ENCODE data around the gene CLEC4E. TPM values are rescaled to one million over a fixed set of nuclear protein-coding genes. Genes with fewer than 3 reads are reported as not detected.

The CLEC4E gene
- total and polyA plus RNA-seq, 2 experiments from 2014 or later: not detected

- no peak for DNase-seq (ENCODE audit: low spot score)
- Histone ChIP-seq H3K27ac (no peak overlapping the region), H3K79me2 (no peaks in the 10 kb centered on the region), H3K36me3 (replicated peaks; ENCODE audit: insufficient read depth, low read depth) (no peaks in the 10 kb centered on the region), H3K27me3 (no peaks in the 10 kb centered on the region), H3K4me2 (no peak overlapping the region), H4K20me1 (ENCODE audit: insufficient read depth, poor library complexity, severe bottlenecking) (no peaks in the 10 kb centered on the region), H2AFZ (no peak overlapping the region), H3K4me3 (no peak overlapping the region), H3K9me3 (ENCODE audit: low read depth) (no peaks in the 10 kb centered on the region), H3K9me2 (replicated peaks; ENCODE audit: insufficient read depth) (no peaks in the 10 kb centered on the region), H3K4me1 (ENCODE audit: insufficient read depth) (no peaks in the 10 kb centered on the region)
- no peak for TF ChIP-seq EZH2phosphoT487 (IDR thresholded peaks at IDR 0.05; ENCODE audit: low read depth, severe bottlenecking, unreplicated experiment)
- TF ChIP-seq, protein P1, sequence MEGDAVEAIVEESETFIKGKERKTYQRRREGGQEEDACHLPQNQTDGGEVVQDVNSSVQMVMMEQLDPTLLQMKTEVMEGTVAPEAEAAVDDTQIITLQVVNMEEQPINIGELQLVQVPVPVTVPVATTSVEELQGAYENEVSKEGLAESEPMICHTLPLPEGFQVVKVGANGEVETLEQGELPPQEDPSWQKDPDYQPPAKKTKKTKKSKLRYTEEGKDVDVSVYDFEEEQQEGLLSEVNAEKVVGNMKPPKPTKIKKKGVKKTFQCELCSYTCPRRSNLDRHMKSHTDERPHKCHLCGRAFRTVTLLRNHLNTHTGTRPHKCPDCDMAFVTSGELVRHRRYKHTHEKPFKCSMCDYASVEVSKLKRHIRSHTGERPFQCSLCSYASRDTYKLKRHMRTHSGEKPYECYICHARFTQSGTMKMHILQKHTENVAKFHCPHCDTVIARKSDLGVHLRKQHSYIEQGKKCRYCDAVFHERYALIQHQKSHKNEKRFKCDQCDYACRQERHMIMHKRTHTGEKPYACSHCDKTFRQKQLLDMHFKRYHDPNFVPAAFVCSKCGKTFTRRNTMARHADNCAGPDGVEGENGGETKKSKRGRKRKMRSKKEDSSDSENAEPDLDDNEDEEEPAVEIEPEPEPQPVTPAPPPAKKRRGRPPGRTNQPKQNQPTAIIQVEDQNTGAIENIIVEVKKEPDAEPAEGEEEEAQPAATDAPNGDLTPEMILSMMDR (IDR thresholded peaks at IDR 0.05; ENCODE audit: poor library complexity): no peak
- TF ChIP-seq EZH2 (IDR thresholded peaks at IDR 0.05; ENCODE audit: borderline replicate concordance): no peak
- WGBS (ENCODE audit: low lambda C conversion rate, missing lambda C conversion rate): 86% methylated on average over 30 of the region's 30 CpGs
These were observed 13.2 kb downstream of the CLEC4E start for GRCh38 chr12:8527250-8528130.

DNA sequence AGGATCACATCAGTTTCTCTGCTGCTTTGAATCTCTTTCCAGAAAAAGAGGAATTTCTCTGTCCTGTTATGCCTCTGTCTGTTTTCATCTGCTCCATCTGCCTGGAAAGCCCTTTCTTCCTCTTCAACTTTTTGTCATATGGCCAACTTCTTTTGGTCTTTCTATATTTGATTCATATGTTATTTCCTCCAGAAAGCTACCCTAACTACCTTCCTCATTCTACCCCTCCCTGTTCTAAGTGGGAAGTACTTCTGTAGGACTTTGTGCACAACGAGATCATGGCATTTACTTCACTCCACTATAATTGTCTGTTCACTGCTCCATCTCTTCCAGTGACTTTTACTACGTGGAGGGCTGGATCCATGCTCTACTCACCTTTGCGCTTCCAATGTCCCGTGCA is 21.5 kb downstream of the CLEC4E start:
- Histone ChIP-seq H3K79me2 (no peaks in the 10 kb centered on the region), H3K9me3 (ENCODE audit: low read depth) (no peaks in the 10 kb centered on the region), H3K27ac (no peak overlapping the region), H3K27me3 (peaks cover 9% of the 10 kb centered on the region), H3K4me1 (ENCODE audit: insufficient read depth) (no peaks in the 10 kb centered on the region), H3K4me3 (no peak overlapping the region), H3K36me3 (replicated peaks; ENCODE audit: insufficient read depth, low read depth) (no peaks in the 10 kb centered on the region), H2AFZ (no peak overlapping the region), H3K9me2 (replicated peaks; ENCODE audit: insufficient read depth) (no peaks in the 10 kb centered on the region), H4K20me1 (ENCODE audit: insufficient read depth, poor library complexity, severe bottlenecking) (no peaks in the 10 kb centered on the region), H3K4me2 (no peak overlapping the region)
- DNase-seq (ENCODE audit: low spot score): no peak
- WGBS (ENCODE audit: low lambda C conversion rate, missing lambda C conversion rate): 85% methylated on average over 4 of the region's 4 CpGs
- no peak for TF ChIP-seq EZH2phosphoT487 (IDR thresholded peaks at IDR 0.05; ENCODE audit: low read depth, severe bottlenecking, unreplicated experiment)
- TF ChIP-seq, protein P1 (IDR thresholded peaks at IDR 0.05; ENCODE audit: poor library complexity): no peak
- TF ChIP-seq EZH2 (IDR thresholded peaks at IDR 0.05; ENCODE audit: borderline replicate concordance): no peak

GRCh38 chr12:8517971-8518370 is 22.7 kb downstream of the CLEC4E start:
- DNase-seq (ENCODE audit: low spot score): no peak
- WGBS (ENCODE audit: low lambda C conversion rate, missing lambda C conversion rate): 81% methylated on average over 2 of the region's 2 CpGs
- TF ChIP-seq EZH2phosphoT487 (IDR thresholded peaks at IDR 0.05; ENCODE audit: low read depth, severe bottlenecking, unreplicated experiment): no peak
- TF ChIP-seq, protein P1 (IDR thresholded peaks at IDR 0.05; ENCODE audit: poor library complexity): no peak
- TF ChIP-seq EZH2 (IDR thresholded peaks at IDR 0.05; ENCODE audit: borderline replicate concordance): no peak

More at GRCh38 chr12:8517971-8518370, 22.7 kb downstream of the CLEC4E start:
- H3K79me2 ChIP-seq: no peaks in the 10 kb centered on the region
- H3K9me2 ChIP-seq (replicated peaks; ENCODE audit: insufficient read depth): no peaks in the 10 kb centered on the region
- H2AFZ ChIP-seq: no peak overlapping the region
- H3K36me3 ChIP-seq (replicated peaks; ENCODE audit: insufficient read depth, low read depth): no peaks in the 10 kb centered on the region
- H3K27me3 ChIP-seq: peaks cover 9% of the 10 kb centered on the region
- H3K4me2 ChIP-seq: no peak overlapping the region
- no peaks in the 10 kb centered on the region for H3K9me3 ChIP-seq (ENCODE audit: low read depth)
- no peaks in the 10 kb centered on the region for H3K4me1 ChIP-seq (ENCODE audit: insufficient read depth)
- no peaks in the 10 kb centered on the region for H4K20me1 ChIP-seq (ENCODE audit: insufficient read depth, poor library complexity, severe bottlenecking)
- H3K27ac ChIP-seq: no peak overlapping the region
- no peak overlapping the region for H3K4me3 ChIP-seq

Data from hepatocyte (in vitro differentiated cells).